ENCODE results near the gene CSNK1D. TPM values are rescaled to one million over a fixed set of nuclear protein-coding genes. Genes with fewer than 3 reads are reported as not detected.

Gene CSNK1D
- total and polyA plus RNA-seq, 2 experiments from 2014 or later = 35.1 to 102 TPM

DNA sequence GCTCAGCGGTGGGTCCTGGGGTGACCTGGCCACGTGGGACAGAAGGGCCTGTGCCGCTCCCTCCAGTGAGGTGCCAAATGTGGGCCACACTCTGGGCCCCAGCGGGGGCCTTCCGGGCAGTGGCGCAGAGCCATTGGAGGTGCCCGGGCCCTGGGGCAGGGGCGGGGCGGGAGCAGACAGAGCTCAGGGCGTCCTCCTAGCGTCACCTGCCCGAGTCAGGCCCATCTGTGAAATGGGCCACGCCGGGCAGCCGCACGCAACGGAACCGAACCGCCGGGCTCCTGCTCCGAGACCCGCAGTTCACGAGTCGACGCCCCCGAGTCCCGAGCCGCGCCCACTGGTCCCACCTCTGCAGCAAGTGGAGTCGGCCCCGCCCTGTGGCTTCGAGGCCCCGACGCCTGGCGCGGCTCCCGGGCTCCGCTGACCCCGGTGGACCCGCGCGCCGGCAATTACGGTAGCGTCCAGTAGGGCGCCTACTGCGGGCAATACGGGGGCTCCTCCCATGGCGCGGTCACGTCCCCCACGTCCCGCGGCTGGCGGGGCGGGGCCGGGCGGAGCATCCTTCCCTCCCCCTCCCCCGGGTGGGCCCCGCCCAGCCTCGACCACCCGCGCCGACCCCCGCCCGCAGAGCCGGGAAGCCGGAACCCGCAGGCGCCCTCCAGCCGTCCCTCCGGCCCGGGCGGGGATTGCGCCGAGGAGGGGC lies 42.7 kb downstream of the CSNK1D start:
- peak; percentile 95 for DNase-seq
- H3K4me3 ChIP-seq = peak overlapping the region; percentile 98
- H4K20me1 ChIP-seq (ENCODE audit: insufficient read depth) = peaks cover 7% of the 10 kb centered on the region; the same call in 1 of the 2 replicates
- peaks cover 67% of the 10 kb centered on the region for H3K79me2 ChIP-seq (ENCODE audit: insufficient read depth)
- peak overlapping the region; percentile 77 for H3K4me2 ChIP-seq (ENCODE audit: unreplicated experiment)
- H3K4me1 ChIP-seq (ENCODE audit: insufficient read depth) = peaks cover 3% of the 10 kb centered on the region
- H3K27me3 ChIP-seq (replicated peaks; ENCODE audit: insufficient read depth) = no peaks in the 10 kb centered on the region
- no peak overlapping the region for H2AFZ ChIP-seq
- H3K27ac ChIP-seq = peak overlapping the region; percentile 71
- H3K9me2 ChIP-seq (ENCODE audit: insufficient read depth) = no peaks in the 10 kb centered on the region
- 9 to 12% methylated on average over 42 to 43 of the region's 76 CpGs for WGBS, 2 experiments (ENCODE audit: low coverage in 1 of 2, low lambda C conversion rate in 2 of 2, missing lambda C conversion rate in 2 of 2)
- H3K9me3 ChIP-seq (ENCODE audit: low read depth) = no peaks in the 10 kb centered on the region
- H3F3A ChIP-seq (ENCODE audit: insufficient read depth) = no peaks in the 10 kb centered on the region; the same call in 1 of the 2 replicates
- peak overlapping the region; percentile 94 for H3K9ac ChIP-seq
- H3K36me3 ChIP-seq (ENCODE audit: low read depth) = no peaks in the 10 kb centered on the region
- TF ChIP-seq EZH2 (IDR thresholded peaks at IDR 0.05; ENCODE audit: insufficient read depth, poor library complexity, severe bottlenecking) (no peak), EZH2phosphoT487 (IDR thresholded peaks at IDR 0.05; ENCODE audit: insufficient read depth, low read depth) (no peak)
- in situ Hi-C loops (cut with MboI) = no loop called here

DNA sequence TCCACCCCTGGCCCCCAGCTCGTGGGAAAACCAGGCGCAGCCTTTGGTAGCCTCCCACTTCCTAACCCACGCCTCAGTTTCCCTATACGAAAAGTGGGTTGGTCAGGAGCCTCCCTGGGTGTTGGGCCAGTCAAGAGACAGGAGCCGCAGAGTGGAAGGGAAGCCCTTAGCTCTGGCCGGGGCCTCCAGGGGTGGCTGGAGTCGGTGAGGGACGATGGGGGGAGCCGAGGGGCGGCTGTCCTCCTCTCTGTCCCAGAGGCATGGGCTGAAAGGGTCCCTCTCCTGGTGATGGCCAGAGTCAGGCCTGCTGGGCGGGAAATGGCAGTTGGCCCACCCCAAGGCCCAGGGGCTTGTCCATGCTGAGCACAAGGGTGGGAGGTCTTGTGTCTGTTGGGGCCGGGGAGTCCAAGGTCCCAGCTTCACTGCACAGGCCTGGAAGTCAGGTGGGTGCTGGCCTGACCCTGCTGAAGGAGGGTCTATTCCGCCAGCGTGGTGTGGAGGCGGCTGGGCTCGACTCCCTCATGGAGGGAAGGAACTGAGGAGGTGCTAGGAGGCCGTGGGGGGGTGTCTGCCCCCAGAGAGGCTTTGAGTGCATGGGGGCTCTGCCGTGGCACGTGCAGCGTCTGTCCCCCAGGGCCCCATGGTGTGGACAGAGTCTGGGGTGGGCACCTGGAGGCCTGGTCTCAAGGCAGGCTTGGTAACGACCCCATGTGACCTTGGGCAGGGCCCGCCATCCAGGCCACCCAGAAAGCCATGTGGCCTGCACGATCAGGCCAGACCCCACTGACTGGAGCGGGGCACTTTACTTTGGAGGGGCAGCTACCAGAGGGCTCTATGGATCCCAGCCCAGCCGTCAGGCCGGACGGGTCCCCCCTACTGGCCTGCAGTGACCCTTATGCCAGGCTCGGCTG lies 43.5 kb downstream of the CSNK1D start:
- WGBS, 2 experiments (ENCODE audit: low coverage in 1 of 2, low lambda C conversion rate in 2 of 2, missing lambda C conversion rate in 2 of 2) = 53 to 60% methylated on average over 24 to 28 of the region's 28 CpGs
- Histone ChIP-seq H3K79me2 (ENCODE audit: insufficient read depth) (peaks cover 59% of the 10 kb centered on the region), H3K9me2 (ENCODE audit: insufficient read depth) (no peaks in the 10 kb centered on the region), H3K36me3 (ENCODE audit: low read depth) (no peaks in the 10 kb centered on the region), H3K4me1 (ENCODE audit: insufficient read depth) (peaks cover 3% of the 10 kb centered on the region), H3K4me2 (ENCODE audit: unreplicated experiment) (peak overlapping the region; percentile 77), H3K9me3 (ENCODE audit: low read depth) (no peaks in the 10 kb centered on the region), H4K20me1 (ENCODE audit: insufficient read depth) (peaks cover 5% of the 10 kb centered on the region; the same call in 1 of the 2 replicates), H3K4me3 (peak overlapping the region; percentile 98), H3K27me3 (replicated peaks; ENCODE audit: insufficient read depth) (no peaks in the 10 kb centered on the region), H3F3A (ENCODE audit: insufficient read depth) (no peaks in the 10 kb centered on the region), H3K9ac (peak overlapping the region; percentile 94), H3K27ac (peak overlapping the region; percentile 71), H2AFZ (no peak overlapping the region)
- no peak for DNase-seq
- in situ Hi-C loops (cut with MboI) = no loop called here
- TF ChIP-seq EZH2 (IDR thresholded peaks at IDR 0.05; ENCODE audit: insufficient read depth, poor library complexity, severe bottlenecking) (no peak), EZH2phosphoT487 (IDR thresholded peaks at IDR 0.05; ENCODE audit: insufficient read depth, low read depth) (no peak)

- Histone ChIP-seq H3K36me3 (ENCODE audit: low read depth) (no peaks in the 10 kb centered on the region), H3K4me3 (peak within 1 kb of the TSS; percentile 98), H3K4me2 (ENCODE audit: unreplicated experiment) (peak within 1 kb of the TSS; percentile 77), H3K9ac (peak within 1 kb of the TSS; percentile 94), H4K20me1 (ENCODE audit: insufficient read depth) (no peaks in the 10 kb centered on the region), H3K4me1 (ENCODE audit: insufficient read depth) (peaks cover 3% of the 10 kb centered on the region), H2AFZ (peak within 1 kb of the TSS; percentile 65), H3K27me3 (replicated peaks; ENCODE audit: insufficient read depth) (no peaks in the 10 kb centered on the region), H3F3A (ENCODE audit: insufficient read depth) (no peaks in the 10 kb centered on the region), H3K79me2 (ENCODE audit: insufficient read depth) (peaks cover 50% of the 10 kb centered on the region), H3K9me3 (ENCODE audit: low read depth) (no peaks in the 10 kb centered on the region), H3K27ac (peak within 1 kb of the TSS; percentile 71), H3K9me2 (ENCODE audit: insufficient read depth) (no peaks in the 10 kb centered on the region)
- 7 to 13% methylated on average over 34 to 63 of the region's 105 CpGs for WGBS, 2 experiments (ENCODE audit: low coverage in 1 of 2, low lambda C conversion rate in 2 of 2, missing lambda C conversion rate in 2 of 2)
- TF ChIP-seq EZH2 (IDR thresholded peaks at IDR 0.05; ENCODE audit: insufficient read depth, poor library complexity, severe bottlenecking) = no peak
- TF ChIP-seq EZH2phosphoT487 (IDR thresholded peaks at IDR 0.05; ENCODE audit: insufficient read depth, low read depth) = no peak
- in situ Hi-C loops (cut with MboI) = no loop called here
- peak; percentile 90 for DNase-seq
Observed at GRCh38 chr17:82228842-82229697, 44.4 kb downstream of the CSNK1D start, which contains the start of gene SLC16A3. TSS of gene SLC16A3 (plus strand) at chr17:82229042. CDS start at chr17:82236009, 6,967 bp downstream.

All from GM23248 (cell line).